ENCODE measurements around the gene TSPAN16. TPM values are rescaled to one million over a fixed set of nuclear protein-coding genes. Genes with fewer than 3 reads are reported as not detected.

Gene TSPAN16
- total RNA-seq, 2 experiments from 2014 or later, result not detected

DNA sequence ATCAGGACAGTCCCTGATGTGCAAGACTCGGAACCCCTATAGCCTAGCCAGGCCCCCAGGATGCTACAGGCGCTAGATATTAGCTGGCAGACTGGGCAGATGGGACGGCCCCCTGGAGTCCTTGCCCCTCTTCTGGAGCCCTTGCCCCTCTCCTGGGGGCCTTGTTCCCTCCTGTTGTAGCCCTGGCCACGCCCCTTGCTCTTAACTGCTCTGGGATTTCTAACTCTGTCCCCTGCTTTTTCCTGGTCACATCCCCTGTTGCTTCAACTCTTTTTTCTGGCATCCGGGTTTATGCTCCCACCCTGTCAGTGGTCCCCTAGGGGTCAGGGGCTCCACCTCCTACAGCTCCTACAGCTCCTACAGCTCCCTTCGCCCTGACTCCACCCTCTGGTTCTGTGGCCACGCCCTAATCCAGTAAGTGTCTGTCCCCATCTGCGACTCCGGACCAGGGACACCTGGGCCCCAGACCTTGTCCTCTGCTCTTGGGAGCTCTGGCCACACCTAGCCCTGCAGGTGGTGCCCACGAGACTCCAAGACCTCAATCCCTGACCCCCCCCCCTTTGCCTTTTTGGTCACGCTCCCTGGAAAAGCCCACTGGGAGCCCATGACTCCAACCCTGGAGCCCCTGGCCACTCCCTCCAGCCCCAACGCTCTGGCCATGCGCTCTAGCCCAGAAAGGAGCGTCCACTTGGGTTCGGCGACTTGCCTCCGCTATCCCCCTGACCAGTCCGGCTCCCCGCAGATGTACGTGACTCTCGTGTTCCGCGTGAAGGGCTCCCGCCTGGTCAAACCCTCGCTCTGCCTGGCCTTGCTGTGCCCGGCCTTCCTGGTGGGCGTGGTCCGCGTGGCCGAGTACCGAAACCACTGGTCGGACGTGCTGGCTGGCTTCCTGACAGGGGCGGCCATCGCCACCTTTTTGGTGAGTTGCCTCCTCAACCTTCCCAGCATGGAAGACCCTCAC, 66.1 kb downstream of the TSPAN16 start:
- H4K20me1 ChIP-seq (ENCODE audit: insufficient read depth, low read length), result no peaks in the 10 kb centered on the region
- H3K79me2 ChIP-seq (ENCODE audit: insufficient read depth, low read depth, low read length), result no peaks in the 10 kb centered on the region
- no peaks in the 10 kb centered on the region for H3K36me3 ChIP-seq (ENCODE audit: insufficient read depth, low read length)
- no peak overlapping the region for H3K4me3 ChIP-seq (ENCODE audit: low read depth, low read length, poor library complexity, severe bottlenecking)
- H3K4me1 ChIP-seq (ENCODE audit: insufficient read depth, low read length, poor library complexity, severe bottlenecking), result no peaks in the 10 kb centered on the region
- H2AFZ ChIP-seq (ENCODE audit: low read length), result no peak overlapping the region
- TF ChIP-seq, protein P1, sequence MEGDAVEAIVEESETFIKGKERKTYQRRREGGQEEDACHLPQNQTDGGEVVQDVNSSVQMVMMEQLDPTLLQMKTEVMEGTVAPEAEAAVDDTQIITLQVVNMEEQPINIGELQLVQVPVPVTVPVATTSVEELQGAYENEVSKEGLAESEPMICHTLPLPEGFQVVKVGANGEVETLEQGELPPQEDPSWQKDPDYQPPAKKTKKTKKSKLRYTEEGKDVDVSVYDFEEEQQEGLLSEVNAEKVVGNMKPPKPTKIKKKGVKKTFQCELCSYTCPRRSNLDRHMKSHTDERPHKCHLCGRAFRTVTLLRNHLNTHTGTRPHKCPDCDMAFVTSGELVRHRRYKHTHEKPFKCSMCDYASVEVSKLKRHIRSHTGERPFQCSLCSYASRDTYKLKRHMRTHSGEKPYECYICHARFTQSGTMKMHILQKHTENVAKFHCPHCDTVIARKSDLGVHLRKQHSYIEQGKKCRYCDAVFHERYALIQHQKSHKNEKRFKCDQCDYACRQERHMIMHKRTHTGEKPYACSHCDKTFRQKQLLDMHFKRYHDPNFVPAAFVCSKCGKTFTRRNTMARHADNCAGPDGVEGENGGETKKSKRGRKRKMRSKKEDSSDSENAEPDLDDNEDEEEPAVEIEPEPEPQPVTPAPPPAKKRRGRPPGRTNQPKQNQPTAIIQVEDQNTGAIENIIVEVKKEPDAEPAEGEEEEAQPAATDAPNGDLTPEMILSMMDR (conservative IDR thresholded peaks at IDR 0.05; ENCODE audit: low read length), result no peak
- no peak for TF ChIP-seq EZH2phosphoT487 (IDR thresholded peaks at IDR 0.05; ENCODE audit: borderline replicate concordance, low read depth, low read length)
- intact Hi-C loops (cut with micrococcal nuclease; ENCODE audit: unreplicated experiment), result no loop called here
- H3K4me2 ChIP-seq (ENCODE audit: low read length), result no peak overlapping the region
- no peak for DNase-seq (ENCODE audit: low spot score)
- H3K27ac ChIP-seq (ENCODE audit: low read depth, low read length, poor library complexity, severe bottlenecking), result no peak overlapping the region
- no peaks in the 10 kb centered on the region for H3K9me3 ChIP-seq (ENCODE audit: low read length)
- no TSS peak for BruUV-seq (replicated peaks)
- ChIA-PET CTCF (ENCODE audit: unreplicated experiment) (no interaction called here), POLR2A (interaction anchor here (1.1 kb wide), 1 partner anchor 12 kb away, joined by 3 read pairs; no protein-coding TSS in a partner anchor)
- no peaks in the 10 kb centered on the region for H3K9me2 ChIP-seq (ENCODE audit: insufficient read depth, low read length)

DNA sequence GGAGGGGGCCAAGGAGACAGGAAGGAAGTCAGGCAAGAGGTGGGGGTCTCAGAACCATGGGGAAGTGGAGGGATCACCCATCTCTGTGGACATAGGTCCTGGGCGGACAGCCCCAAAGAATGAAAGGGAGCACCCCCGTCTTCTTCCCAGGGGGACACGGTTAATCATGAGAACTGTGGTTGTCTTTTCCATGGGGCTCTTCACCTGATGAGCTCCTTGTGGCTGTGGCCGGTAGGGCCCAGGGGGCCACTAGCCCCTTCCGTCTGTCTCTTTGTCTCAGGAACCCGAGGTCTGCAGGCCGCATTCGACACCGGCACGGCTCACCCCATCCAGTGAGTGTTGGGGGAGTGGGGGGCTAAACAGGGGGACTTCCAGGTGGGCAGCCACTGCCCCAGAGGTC, 67.9 kb downstream of the TSPAN16 start:
- Histone ChIP-seq H3K4me2 (ENCODE audit: low read length) (no peak overlapping the region), H3K36me3 (ENCODE audit: insufficient read depth, low read length) (peaks cover 5% of the 10 kb centered on the region), H3K79me2 (ENCODE audit: insufficient read depth, low read depth, low read length) (no peaks in the 10 kb centered on the region), H3K4me3 (ENCODE audit: low read depth, low read length, poor library complexity, severe bottlenecking) (no peak overlapping the region), H3K27ac (ENCODE audit: low read depth, low read length, poor library complexity, severe bottlenecking) (no peak overlapping the region), H2AFZ (ENCODE audit: low read length) (no peak overlapping the region), H3K9me3 (ENCODE audit: low read length) (no peaks in the 10 kb centered on the region), H4K20me1 (ENCODE audit: insufficient read depth, low read length) (no peaks in the 10 kb centered on the region), H3K4me1 (ENCODE audit: insufficient read depth, low read length, poor library complexity, severe bottlenecking) (no peaks in the 10 kb centered on the region), H3K9me2 (ENCODE audit: insufficient read depth, low read length) (no peaks in the 10 kb centered on the region)
- DNase-seq (ENCODE audit: low spot score), result no peak
- POLR2A ChIA-PET, result no interaction called here
- TF ChIP-seq EZH2phosphoT487 (IDR thresholded peaks at IDR 0.05; ENCODE audit: borderline replicate concordance, low read depth, low read length), result no peak
- TF ChIP-seq, protein P1 (conservative IDR thresholded peaks at IDR 0.05; ENCODE audit: low read length), result no peak
- CTCF ChIA-PET (ENCODE audit: unreplicated experiment), result no interaction called here
- intact Hi-C loops (cut with micrococcal nuclease; ENCODE audit: unreplicated experiment), result no loop called here
- no TSS peak for BruUV-seq (replicated peaks)

DNA sequence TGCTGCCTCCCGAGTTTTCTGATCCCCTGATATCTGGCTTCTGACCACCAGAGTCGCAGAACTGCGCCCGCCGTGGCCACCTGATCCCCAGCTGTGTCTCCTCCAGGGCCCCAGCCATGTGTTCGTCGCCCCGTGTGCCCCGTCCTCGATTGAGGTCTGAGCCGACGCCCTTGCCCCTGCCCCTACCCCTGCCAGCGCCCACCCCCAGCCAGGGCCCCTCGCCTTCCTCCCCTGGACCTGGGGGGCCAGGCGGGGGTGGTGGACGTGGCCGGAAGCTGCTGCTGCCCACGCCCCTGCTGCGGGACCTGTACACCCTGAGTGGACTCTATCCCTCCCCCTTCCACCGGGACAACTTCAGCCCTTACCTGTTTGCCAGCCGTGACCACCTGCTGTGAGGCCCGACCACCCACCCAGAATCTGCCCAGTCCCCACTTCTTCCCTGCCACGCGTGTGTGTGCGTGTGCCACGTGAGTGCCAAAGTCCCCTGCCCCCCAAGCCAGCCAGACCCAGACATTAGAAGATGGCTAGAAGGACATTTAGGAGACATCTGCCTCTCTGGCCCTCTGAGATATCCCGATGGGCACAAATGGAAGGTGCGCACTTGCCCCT, 68.4 kb downstream of the TSPAN16 start:
- Histone ChIP-seq H3K27ac (ENCODE audit: low read depth, low read length, poor library complexity, severe bottlenecking) (no peak overlapping the region), H2AFZ (ENCODE audit: low read length) (no peak overlapping the region), H3K36me3 (ENCODE audit: insufficient read depth, low read length) (peaks cover 5% of the 10 kb centered on the region), H3K4me1 (ENCODE audit: insufficient read depth, low read length, poor library complexity, severe bottlenecking) (no peaks in the 10 kb centered on the region), H4K20me1 (ENCODE audit: insufficient read depth, low read length) (no peaks in the 10 kb centered on the region), H3K9me2 (ENCODE audit: insufficient read depth, low read length) (no peaks in the 10 kb centered on the region), H3K79me2 (ENCODE audit: insufficient read depth, low read depth, low read length) (no peaks in the 10 kb centered on the region), H3K9me3 (ENCODE audit: low read length) (no peaks in the 10 kb centered on the region), H3K4me2 (ENCODE audit: low read length) (no peak overlapping the region), H3K4me3 (ENCODE audit: low read depth, low read length, poor library complexity, severe bottlenecking) (no peak overlapping the region)
- intact Hi-C loops (cut with micrococcal nuclease; ENCODE audit: unreplicated experiment), result no loop called here
- no peak for DNase-seq (ENCODE audit: low spot score)
- BruUV-seq (replicated peaks), result no TSS peak
- TF ChIP-seq, protein P1 (conservative IDR thresholded peaks at IDR 0.05; ENCODE audit: low read length), result no peak
- TF ChIP-seq EZH2phosphoT487 (IDR thresholded peaks at IDR 0.05; ENCODE audit: borderline replicate concordance, low read depth, low read length), result no peak
- ChIA-PET CTCF (ENCODE audit: unreplicated experiment) (no interaction called here), POLR2A (no interaction called here)

Measured in OCI-LY7 (cell line).